ENCODE results near the gene ALK.

ALK gene

GRCh38 chr2:29392774-29393173, 528.6 kb downstream of the ALK start:
- no peak for DNase-seq

GRCh38 chr2:29390136-29390535, 531.2 kb downstream of the ALK start:
- no peak for DNase-seq

GRCh38 chr2:29389686-29390085, 531.7 kb downstream of the ALK start:
- DNase-seq = no peak

GRCh38 chr2:29388071-29388470, 533.3 kb downstream of the ALK start:
- no peak for DNase-seq

- DNase-seq = no peak
Measured at GRCh38 chr2:29382486-29382885, 538.9 kb downstream of the ALK start.

GRCh38 chr2:29377788-29378187, 543.6 kb downstream of the ALK start:
- DNase-seq = no peak

- DNase-seq = no peak
Measured at GRCh38 chr2:29376541-29376940, 544.8 kb downstream of the ALK start.

GRCh38 chr2:29375843-29376242, 545.5 kb downstream of the ALK start:
- no peak for DNase-seq

- DNase-seq = no peak
Measured at GRCh38 chr2:29374823-29375222, 546.6 kb downstream of the ALK start.

GRCh38 chr2:29373870-29374269, 547.5 kb downstream of the ALK start:
- no peak for DNase-seq

- no peak for DNase-seq
Measured at GRCh38 chr2:29372185-29372584, 549.2 kb downstream of the ALK start.

- no peak for DNase-seq
Measured at GRCh38 chr2:29370581-29371125, 550.7 kb downstream of the ALK start.

- no peak for DNase-seq
Measured at GRCh38 chr2:29370173-29370572, 551.2 kb downstream of the ALK start.

GRCh38 chr2:29368659-29369040, 552.7 kb downstream of the ALK start:
- DNase-seq = no peak

GRCh38 chr2:29367986-29368658, 553.3 kb downstream of the ALK start:
- DNase-seq = peak in 1 of 2 donors; percentile 1

GRCh38 chr2:29363111-29363510, 558.3 kb downstream of the ALK start:
- no peak for DNase-seq

- no peak for DNase-seq
Measured at GRCh38 chr2:29361231-29361630, 560.2 kb downstream of the ALK start.

- DNase-seq = no peak
Measured at GRCh38 chr2:29360016-29360784, 561.2 kb downstream of the ALK start.

GRCh38 chr2:29353403-29353991, 567.9 kb downstream of the ALK start:
- no peak for DNase-seq

GRCh38 chr2:29351916-29352591, 569.3 kb downstream of the ALK start:
- DNase-seq = no peak

GRCh38 chr2:29351248-29351647, 570.1 kb downstream of the ALK start:
- no peak for DNase-seq

- no peak for DNase-seq
Measured at GRCh38 chr2:29349316-29350030, 571.9 kb downstream of the ALK start.

All from inflammatory macrophage treated with lipopolysaccharide for 1 hour (primary cell).